ENCODE measurements around the gene NFATC2IP. TPM values are rescaled to one million over a fixed set of nuclear protein-coding genes. Genes with fewer than 3 reads are reported as not detected.

The NFATC2IP gene
- total and polyA plus RNA-seq, 10 of the 15 experiments (the other 5 are each of a cell fraction or from before 2014, with no cell fraction given): 12.2 to 93.9 (median 46.9) TPM

DNA sequence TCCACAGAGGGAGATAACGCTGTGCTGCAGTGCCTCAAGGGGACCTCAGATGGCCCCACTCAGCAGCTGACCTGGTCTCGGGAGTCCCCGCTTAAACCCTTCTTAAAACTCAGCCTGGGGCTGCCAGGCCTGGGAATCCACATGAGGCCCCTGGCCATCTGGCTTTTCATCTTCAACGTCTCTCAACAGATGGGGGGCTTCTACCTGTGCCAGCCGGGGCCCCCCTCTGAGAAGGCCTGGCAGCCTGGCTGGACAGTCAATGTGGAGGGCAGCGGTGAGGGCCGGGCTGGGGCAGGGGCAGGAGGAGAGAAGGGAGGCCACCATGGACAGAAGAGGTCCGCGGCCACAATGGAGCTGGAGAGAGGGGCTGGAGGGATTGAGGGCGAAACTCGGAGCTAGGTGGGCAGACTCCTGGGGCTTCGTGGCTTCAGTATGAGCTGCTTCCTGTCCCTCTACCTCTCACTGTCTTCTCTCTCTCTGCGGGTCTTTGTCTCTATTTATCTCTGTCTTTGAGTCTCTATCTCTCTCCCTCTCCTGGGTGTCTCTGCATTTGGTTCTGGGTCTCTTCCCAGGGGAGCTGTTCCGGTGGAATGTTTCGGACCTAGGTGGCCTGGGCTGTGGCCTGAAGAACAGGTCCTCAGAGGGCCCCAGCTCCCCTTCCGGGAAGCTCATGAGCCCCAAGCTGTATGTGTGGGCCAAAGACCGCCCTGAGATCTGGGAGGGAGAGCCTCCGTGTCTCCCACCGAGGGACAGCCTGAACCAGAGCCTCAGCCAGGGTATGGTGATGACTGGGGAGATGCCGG lies 18.2 kb upstream of the NFATC2IP start (continued):
- TF ChIP-seq, protein P1, sequence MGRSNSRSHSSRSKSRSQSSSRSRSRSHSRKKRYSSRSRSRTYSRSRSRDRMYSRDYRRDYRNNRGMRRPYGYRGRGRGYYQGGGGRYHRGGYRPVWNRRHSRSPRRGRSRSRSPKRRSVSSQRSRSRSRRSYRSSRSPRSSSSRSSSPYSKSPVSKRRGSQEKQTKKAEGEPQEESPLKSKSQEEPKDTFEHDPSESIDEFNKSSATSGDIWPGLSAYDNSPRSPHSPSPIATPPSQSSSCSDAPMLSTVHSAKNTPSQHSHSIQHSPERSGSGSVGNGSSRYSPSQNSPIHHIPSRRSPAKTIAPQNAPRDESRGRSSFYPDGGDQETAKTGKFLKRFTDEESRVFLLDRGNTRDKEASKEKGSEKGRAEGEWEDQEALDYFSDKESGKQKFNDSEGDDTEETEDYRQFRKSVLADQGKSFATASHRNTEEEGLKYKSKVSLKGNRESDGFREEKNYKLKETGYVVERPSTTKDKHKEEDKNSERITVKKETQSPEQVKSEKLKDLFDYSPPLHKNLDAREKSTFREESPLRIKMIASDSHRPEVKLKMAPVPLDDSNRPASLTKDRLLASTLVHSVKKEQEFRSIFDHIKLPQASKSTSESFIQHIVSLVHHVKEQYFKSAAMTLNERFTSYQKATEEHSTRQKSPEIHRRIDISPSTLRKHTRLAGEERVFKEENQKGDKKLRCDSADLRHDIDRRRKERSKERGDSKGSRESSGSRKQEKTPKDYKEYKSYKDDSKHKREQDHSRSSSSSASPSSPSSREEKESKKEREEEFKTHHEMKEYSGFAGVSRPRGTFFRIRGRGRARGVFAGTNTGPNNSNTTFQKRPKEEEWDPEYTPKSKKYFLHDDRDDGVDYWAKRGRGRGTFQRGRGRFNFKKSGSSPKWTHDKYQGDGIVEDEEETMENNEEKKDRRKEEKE (IDR thresholded peaks at IDR 0.05): no peak
- TF ChIP-seq, protein P2, sequence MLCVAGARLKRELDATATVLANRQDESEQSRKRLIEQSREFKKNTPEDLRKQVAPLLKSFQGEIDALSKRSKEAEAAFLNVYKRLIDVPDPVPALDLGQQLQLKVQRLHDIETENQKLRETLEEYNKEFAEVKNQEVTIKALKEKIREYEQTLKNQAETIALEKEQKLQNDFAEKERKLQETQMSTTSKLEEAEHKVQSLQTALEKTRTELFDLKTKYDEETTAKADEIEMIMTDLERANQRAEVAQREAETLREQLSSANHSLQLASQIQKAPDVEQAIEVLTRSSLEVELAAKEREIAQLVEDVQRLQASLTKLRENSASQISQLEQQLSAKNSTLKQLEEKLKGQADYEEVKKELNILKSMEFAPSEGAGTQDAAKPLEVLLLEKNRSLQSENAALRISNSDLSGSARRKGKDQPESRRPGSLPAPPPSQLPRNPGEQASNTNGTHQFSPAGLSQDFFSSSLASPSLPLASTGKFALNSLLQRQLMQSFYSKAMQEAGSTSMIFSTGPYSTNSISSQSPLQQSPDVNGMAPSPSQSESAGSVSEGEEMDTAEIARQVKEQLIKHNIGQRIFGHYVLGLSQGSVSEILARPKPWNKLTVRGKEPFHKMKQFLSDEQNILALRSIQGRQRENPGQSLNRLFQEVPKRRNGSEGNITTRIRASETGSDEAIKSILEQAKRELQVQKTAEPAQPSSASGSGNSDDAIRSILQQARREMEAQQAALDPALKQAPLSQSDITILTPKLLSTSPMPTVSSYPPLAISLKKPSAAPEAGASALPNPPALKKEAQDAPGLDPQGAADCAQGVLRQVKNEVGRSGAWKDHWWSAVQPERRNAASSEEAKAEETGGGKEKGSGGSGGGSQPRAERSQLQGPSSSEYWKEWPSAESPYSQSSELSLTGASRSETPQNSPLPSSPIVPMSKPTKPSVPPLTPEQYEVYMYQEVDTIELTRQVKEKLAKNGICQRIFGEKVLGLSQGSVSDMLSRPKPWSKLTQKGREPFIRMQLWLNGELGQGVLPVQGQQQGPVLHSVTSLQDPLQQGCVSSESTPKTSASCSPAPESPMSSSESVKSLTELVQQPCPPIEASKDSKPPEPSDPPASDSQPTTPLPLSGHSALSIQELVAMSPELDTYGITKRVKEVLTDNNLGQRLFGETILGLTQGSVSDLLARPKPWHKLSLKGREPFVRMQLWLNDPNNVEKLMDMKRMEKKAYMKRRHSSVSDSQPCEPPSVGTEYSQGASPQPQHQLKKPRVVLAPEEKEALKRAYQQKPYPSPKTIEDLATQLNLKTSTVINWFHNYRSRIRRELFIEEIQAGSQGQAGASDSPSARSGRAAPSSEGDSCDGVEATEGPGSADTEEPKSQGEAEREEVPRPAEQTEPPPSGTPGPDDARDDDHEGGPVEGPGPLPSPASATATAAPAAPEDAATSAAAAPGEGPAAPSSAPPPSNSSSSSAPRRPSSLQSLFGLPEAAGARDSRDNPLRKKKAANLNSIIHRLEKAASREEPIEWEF (IDR thresholded peaks at IDR 0.05; ENCODE audit: insufficient replicate concordance, low read depth, low read length): no peak
- TF ChIP-seq SIX5 (IDR thresholded peaks at IDR 0.05; ENCODE audit: low read depth, low read length, severe bottlenecking) (peak; percentile 12), EZH2 (IDR thresholded peaks at IDR 0.05; ENCODE audit: borderline replicate concordance, control insufficient read depth, low read depth, low read length) (no peak), IKZF2 (IDR thresholded peaks at IDR 0.05) (no peak; a peak in 1 of 4 replicates), FOS (IDR thresholded peaks at IDR 0.05; ENCODE audit: borderline replicate concordance, extremely low read depth, insufficient read length) (no peak), SMAD1 (IDR thresholded peaks at IDR 0.05; ENCODE audit: low read depth, partially characterized antibody) (peak; percentile 35), IKZF1 (conservative IDR thresholded peaks at IDR 0.05) (no peak), STAT3 (IDR thresholded peaks at IDR 0.05; ENCODE audit: low read depth, low read length) (no peak), CBX3 (IDR thresholded peaks at IDR 0.05; ENCODE audit: borderline replicate concordance, low read depth) (no peak), PML (IDR thresholded peaks at IDR 0.05; ENCODE audit: low read length) (no peak), RAD51 (IDR thresholded peaks at IDR 0.05) (no peak), ATF7 (IDR thresholded peaks at IDR 0.05; ENCODE audit: low read depth) (no peak)
- TF ChIP-seq, protein P3, sequence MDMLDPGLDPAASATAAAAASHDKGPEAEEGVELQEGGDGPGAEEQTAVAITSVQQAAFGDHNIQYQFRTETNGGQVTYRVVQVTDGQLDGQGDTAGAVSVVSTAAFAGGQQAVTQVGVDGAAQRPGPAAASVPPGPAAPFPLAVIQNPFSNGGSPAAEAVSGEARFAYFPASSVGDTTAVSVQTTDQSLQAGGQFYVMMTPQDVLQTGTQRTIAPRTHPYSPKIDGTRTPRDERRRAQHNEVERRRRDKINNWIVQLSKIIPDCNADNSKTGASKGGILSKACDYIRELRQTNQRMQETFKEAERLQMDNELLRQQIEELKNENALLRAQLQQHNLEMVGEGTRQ (IDR thresholded peaks at IDR 0.05; ENCODE audit: borderline replicate concordance, low read depth, low read length): no peak
- TF ChIP-seq, protein P4, sequence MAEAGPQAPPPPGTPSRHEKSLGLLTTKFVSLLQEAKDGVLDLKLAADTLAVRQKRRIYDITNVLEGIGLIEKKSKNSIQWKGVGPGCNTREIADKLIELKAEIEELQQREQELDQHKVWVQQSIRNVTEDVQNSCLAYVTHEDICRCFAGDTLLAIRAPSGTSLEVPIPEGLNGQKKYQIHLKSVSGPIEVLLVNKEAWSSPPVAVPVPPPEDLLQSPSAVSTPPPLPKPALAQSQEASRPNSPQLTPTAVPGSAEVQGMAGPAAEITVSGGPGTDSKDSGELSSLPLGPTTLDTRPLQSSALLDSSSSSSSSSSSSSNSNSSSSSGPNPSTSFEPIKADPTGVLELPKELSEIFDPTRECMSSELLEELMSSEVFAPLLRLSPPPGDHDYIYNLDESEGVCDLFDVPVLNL (IDR thresholded peaks at IDR 0.05; ENCODE audit: low read depth, low read length): 0 out of 2 replicates have a peak, but pooled peaks have one; percentile 25
- TF ChIP-seq, protein P5, sequence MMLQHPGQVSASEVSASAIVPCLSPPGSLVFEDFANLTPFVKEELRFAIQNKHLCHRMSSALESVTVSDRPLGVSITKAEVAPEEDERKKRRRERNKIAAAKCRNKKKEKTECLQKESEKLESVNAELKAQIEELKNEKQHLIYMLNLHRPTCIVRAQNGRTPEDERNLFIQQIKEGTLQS (IDR thresholded peaks at IDR 0.05; ENCODE audit: borderline replicate concordance, extremely low read depth, low read depth, low read length): no peak
- TF ChIP-seq, protein P6, sequence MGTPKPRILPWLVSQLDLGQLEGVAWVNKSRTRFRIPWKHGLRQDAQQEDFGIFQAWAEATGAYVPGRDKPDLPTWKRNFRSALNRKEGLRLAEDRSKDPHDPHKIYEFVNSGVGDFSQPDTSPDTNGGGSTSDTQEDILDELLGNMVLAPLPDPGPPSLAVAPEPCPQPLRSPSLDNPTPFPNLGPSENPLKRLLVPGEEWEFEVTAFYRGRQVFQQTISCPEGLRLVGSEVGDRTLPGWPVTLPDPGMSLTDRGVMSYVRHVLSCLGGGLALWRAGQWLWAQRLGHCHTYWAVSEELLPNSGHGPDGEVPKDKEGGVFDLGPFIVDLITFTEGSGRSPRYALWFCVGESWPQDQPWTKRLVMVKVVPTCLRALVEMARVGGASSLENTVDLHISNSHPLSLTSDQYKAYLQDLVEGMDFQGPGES (IDR thresholded peaks at IDR 0.05): no peak
